HEK293 (cell line): Measurements from ENCODE around the gene KLHL8.

Source experiments
- EGR2 ChIP-seq: fragments of 450-650 bp; formaldehyde crosslinking; IDR thresholded peaks from 2 replicates; pipeline ENCODE4 v1.5.1; 2016; ENCODE audit warnings: low read depth, missing biosample characterization, missing genetic modification characterization
- GLIS1 ChIP-seq: fragments of 450-650 bp; formaldehyde crosslinking; IDR thresholded peaks from 2 replicates; pipeline ENCODE4 v1.5.1; 2016; ENCODE audit warnings: missing biosample characterization, missing genetic modification characterization
- KLF1 ChIP-seq: fragments of 450-650 bp; formaldehyde crosslinking; IDR thresholded peaks from 2 replicates; pipeline ENCODE4 v1.5.1; 2016; ENCODE audit warnings: missing biosample characterization, missing genetic modification characterization
- KLF8 ChIP-seq: fragments of 450-650 bp; formaldehyde crosslinking; IDR thresholded peaks from 2 replicates; pipeline ENCODE4 v1.5.1; 2016; ENCODE audit warnings: missing biosample characterization, missing genetic modification characterization
- KLF9 ChIP-seq: fragments of 450-650 bp; formaldehyde crosslinking; IDR thresholded peaks from 2 replicates; pipeline ENCODE4 v1.5.1; 2016; ENCODE audit warnings: missing biosample characterization, missing genetic modification characterization, low read depth
- PRDM10 ChIP-seq: fragments of 450-650 bp; formaldehyde crosslinking; IDR thresholded peaks from 2 replicates; pipeline ENCODE4 v1.5.1; 2016; ENCODE audit warnings: missing biosample characterization, missing genetic modification characterization
- PRDM4 ChIP-seq: fragments of 450-650 bp; formaldehyde crosslinking; IDR thresholded peaks from 2 replicates; pipeline ENCODE4 v1.5.1; 2017; ENCODE audit warnings: missing biosample characterization, missing genetic modification characterization
- SCRT2 ChIP-seq: fragments of 450-650 bp; formaldehyde crosslinking; IDR thresholded peaks from 2 replicates; pipeline ENCODE4 v1.5.1; 2016; ENCODE audit warnings: missing biosample characterization, missing genetic modification characterization
- SP7 ChIP-seq: fragments of 450-650 bp; formaldehyde crosslinking; IDR thresholded peaks from 2 replicates; pipeline ENCODE4 v1.5.1; 2016; ENCODE audit warnings: missing biosample characterization, missing genetic modification characterization
- YY2 ChIP-seq: fragments of 450-650 bp; formaldehyde crosslinking; IDR thresholded peaks from 2 replicates; pipeline ENCODE4 v1.5.1; 2016; ENCODE audit warnings: missing biosample characterization, missing genetic modification characterization
- ZBTB17 ChIP-seq: fragments of 450-650 bp; formaldehyde crosslinking; IDR thresholded peaks from 2 replicates; pipeline ENCODE4 v1.5.1; 2016; ENCODE audit warnings: missing biosample characterization, missing genetic modification characterization
- ZBTB48 ChIP-seq: fragments of 450-650 bp; formaldehyde crosslinking; IDR thresholded peaks from 2 replicates; pipeline ENCODE4 v1.5.1; 2016; ENCODE audit warnings: missing biosample characterization, missing genetic modification characterization
- ZBTB8A ChIP-seq: fragments of 450-650 bp; formaldehyde crosslinking; IDR thresholded peaks from 2 replicates; pipeline ENCODE4 v1.5.1; 2016; ENCODE audit warnings: missing biosample characterization, missing genetic modification characterization
- ZFHX2 ChIP-seq: fragments of 450-650 bp; formaldehyde crosslinking; conservative IDR thresholded peaks from 2 replicates; pipeline ENCODE4 v1.5.1; 2016; ENCODE audit warnings: missing biosample characterization, missing genetic modification characterization
- ZFP69B ChIP-seq: fragments of 450-650 bp; formaldehyde crosslinking; IDR thresholded peaks from 2 replicates; pipeline ENCODE4 v1.5.1; 2016; ENCODE audit warnings: missing biosample characterization, missing genetic modification characterization
- ZNF155 ChIP-seq: fragments of 450-650 bp; formaldehyde crosslinking; IDR thresholded peaks from 2 replicates; pipeline ENCODE4 v1.5.1; 2016; ENCODE audit warnings: missing biosample characterization, missing genetic modification characterization
- ZNF24 ChIP-seq: fragments of 450-650 bp; formaldehyde crosslinking; IDR thresholded peaks from 2 replicates; pipeline ENCODE4 v1.5.1; 2016; ENCODE audit warnings: missing biosample characterization, missing genetic modification characterization
- ZNF366 ChIP-seq: fragments of 450-650 bp; formaldehyde crosslinking; conservative IDR thresholded peaks from 2 replicates; pipeline ENCODE4 v1.5.1; 2016; ENCODE audit warnings: missing biosample characterization, missing genetic modification characterization
- ZNF391 ChIP-seq: fragments of 450-650 bp; formaldehyde crosslinking; IDR thresholded peaks from 2 replicates; pipeline ENCODE4 v1.5.1; 2016; ENCODE audit warnings: low read depth, missing biosample characterization, missing genetic modification characterization, borderline replicate concordance
- ZNF394 ChIP-seq: fragments of 450-650 bp; formaldehyde crosslinking; IDR thresholded peaks from 2 replicates; pipeline ENCODE4 v1.5.1; 2016; ENCODE audit warnings: missing biosample characterization, missing genetic modification characterization, mild to moderate bottlenecking, moderate library complexity, borderline replicate concordance
- ZNF548 ChIP-seq: fragments of 450-650 bp; formaldehyde crosslinking; IDR thresholded peaks from 2 replicates; pipeline ENCODE4 v1.5.1; 2016; ENCODE audit warnings: missing biosample characterization, missing genetic modification characterization
- ZNF549 ChIP-seq: fragments of 450-650 bp; IDR thresholded peaks from 2 replicates; pipeline ENCODE4 v1.5.1; 2018; ENCODE audit warnings: missing biosample characterization, missing genetic modification characterization, mild to moderate bottlenecking, inconsistent platforms, moderate library complexity
- ZNF580 ChIP-seq: fragments of 450-650 bp; formaldehyde crosslinking; IDR thresholded peaks from 2 replicates; pipeline ENCODE4 v1.5.1; 2016; ENCODE audit warnings: missing biosample characterization, missing genetic modification characterization
- ZNF677 ChIP-seq: fragments of 450-650 bp; IDR thresholded peaks from 2 replicates; pipeline ENCODE4 v1.5.0; 2018; ENCODE audit warnings: missing biosample characterization, mild to moderate bottlenecking, missing genetic modification characterization, moderate library complexity
- ZNF76 ChIP-seq: fragments of 450-650 bp; formaldehyde crosslinking; IDR thresholded peaks from 2 replicates; pipeline ENCODE4; 2016; ENCODE audit warnings: low read depth, missing biosample characterization, missing genetic modification characterization, borderline replicate concordance
- ZNF830 ChIP-seq: fragments of 450-650 bp; IDR thresholded peaks from 2 replicates; pipeline ENCODE4 v1.5.0; 2018; ENCODE audit warnings: missing biosample characterization, missing genetic modification characterization, low read depth, mild to moderate bottlenecking, moderate library complexity
- ZSCAN16 ChIP-seq: fragments of 450-650 bp; formaldehyde crosslinking; IDR thresholded peaks from 2 replicates; pipeline ENCODE4 v1.5.1; 2016; ENCODE audit warnings: missing biosample characterization, missing genetic modification characterization
- ZSCAN4 ChIP-seq: fragments of 450-650 bp; formaldehyde crosslinking; IDR thresholded peaks from 2 replicates; pipeline ENCODE4 v1.5.1; 2017; ENCODE audit warnings: missing biosample characterization, missing genetic modification characterization
- ZXDB ChIP-seq: fragments of 450-650 bp; formaldehyde crosslinking; IDR thresholded peaks from 2 replicates; pipeline ENCODE4 v1.5.1; 2016; ENCODE audit warnings: missing biosample characterization, missing genetic modification characterization
- TF ChIP-seq, protein P1 (sequence below): fragments of 450-650 bp; formaldehyde crosslinking; IDR thresholded peaks from 2 replicates; pipeline ENCODE4 v1.5.1; 2016; ENCODE audit warnings: missing biosample characterization, missing genetic modification characterization

The KLHL8 gene

GRCh38 chr4:87220094-87220822 lies at the start of gene KLHL8 (continued):
- TF ChIP-seq, protein P1, sequence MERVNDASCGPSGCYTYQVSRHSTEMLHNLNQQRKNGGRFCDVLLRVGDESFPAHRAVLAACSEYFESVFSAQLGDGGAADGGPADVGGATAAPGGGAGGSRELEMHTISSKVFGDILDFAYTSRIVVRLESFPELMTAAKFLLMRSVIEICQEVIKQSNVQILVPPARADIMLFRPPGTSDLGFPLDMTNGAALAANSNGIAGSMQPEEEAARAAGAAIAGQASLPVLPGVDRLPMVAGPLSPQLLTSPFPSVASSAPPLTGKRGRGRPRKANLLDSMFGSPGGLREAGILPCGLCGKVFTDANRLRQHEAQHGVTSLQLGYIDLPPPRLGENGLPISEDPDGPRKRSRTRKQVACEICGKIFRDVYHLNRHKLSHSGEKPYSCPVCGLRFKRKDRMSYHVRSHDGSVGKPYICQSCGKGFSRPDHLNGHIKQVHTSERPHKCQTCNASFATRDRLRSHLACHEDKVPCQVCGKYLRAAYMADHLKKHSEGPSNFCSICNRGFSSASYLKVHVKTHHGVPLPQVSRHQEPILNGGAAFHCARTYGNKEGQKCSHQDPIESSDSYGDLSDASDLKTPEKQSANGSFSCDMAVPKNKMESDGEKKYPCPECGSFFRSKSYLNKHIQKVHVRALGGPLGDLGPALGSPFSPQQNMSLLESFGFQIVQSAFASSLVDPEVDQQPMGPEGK (tag by site-specific recombination) = peak; percentile 65
- TF ChIP-seq PRDM4 (tag by site-specific recombination) = no peak
- TF ChIP-seq ZNF580 (tag by site-specific recombination) = peak; percentile 45; the same call in 1 of the 2 replicates
- TF ChIP-seq KLF8 (tag by site-specific recombination) = 0 out of 2 replicates have a peak, but pooled peaks have one; percentile 25
- TF ChIP-seq ZFP69B = peak; percentile 37; the same call in 1 of the 2 replicates
- no peak for TF ChIP-seq ZNF677
- TF ChIP-seq ZSCAN16 (tag by site-specific recombination) = 0 out of 2 replicates have a peak, but pooled peaks have one; percentile 49
- 0 out of 2 replicates have a peak, but pooled peaks have one; percentile 32 for TF ChIP-seq SP7 (tag by site-specific recombination)
- peak; percentile 25; the same call in 1 of the 2 replicates for TF ChIP-seq KLF1 (tag by site-specific recombination)
- no peak for TF ChIP-seq SCRT2 (tag by site-specific recombination)
- peak; percentile 36; the same call in 1 of the 2 replicates for TF ChIP-seq ZBTB48 (tag by site-specific recombination)
- peak; percentile 24; the same call in 1 of the 2 replicates for TF ChIP-seq ZNF366 (tag by site-specific recombination)
- TF ChIP-seq PRDM10 (tag by site-specific recombination) = peak; percentile 45
- peak; percentile 71 for TF ChIP-seq ZXDB (tag by site-specific recombination)
- no peak for TF ChIP-seq ZSCAN4 (tag by site-specific recombination)
- TF ChIP-seq ZNF549 (tag by site-specific recombination) = no peak
- TF ChIP-seq ZNF76 (tag by site-specific recombination) = peak; percentile 55; the same call in 1 of the 2 replicates
- TF ChIP-seq GLIS1 = peak; percentile 40; the same call in 1 of the 2 replicates
- peak; percentile 84 for TF ChIP-seq ZFHX2 (tag by site-specific recombination)
- TF ChIP-seq ZNF391 (tag by site-specific recombination) = peak; percentile 35; the same call in 1 of the 2 replicates
- TF ChIP-seq ZBTB17 (tag by site-specific recombination) = 0 out of 2 replicates have a peak, but pooled peaks have one; percentile 10
- TF ChIP-seq ZNF394 (tag by site-specific recombination) = peak; percentile 14; the same call in 1 of the 2 replicates
- no peak for TF ChIP-seq ZNF548 (tag by site-specific recombination)
- TF ChIP-seq ZNF155 (tag by site-specific recombination) = no peak
- no peak for TF ChIP-seq YY2 (tag by site-specific recombination)
- peak; percentile 70 for TF ChIP-seq KLF9 (tag by site-specific recombination)
- TF ChIP-seq ZBTB8A (tag by site-specific recombination) = 0 out of 2 replicates have a peak, but pooled peaks have one; percentile 15
- peak; percentile 62; the same call in 1 of the 2 replicates for TF ChIP-seq ZNF24 (tag by site-specific recombination)
- peak; percentile 68 for TF ChIP-seq EGR2 (tag by site-specific recombination)
- TF ChIP-seq ZNF830 (tag by site-specific recombination) = no peak
